HCT116 (cell line): ENCODE results near the gene PSMB7.

Source experiments
- CEBPB ChIP-seq: IDR thresholded peaks from 2 replicates; pipeline ENCODE4 v1.6.1; 2012; ENCODE audit warnings: low read depth
- EZH2 ChIP-seq: fragments of 200-600 bp; sonication (generic); IDR thresholded peaks from 2 replicates; pipeline ENCODE4 v1.6.1; 2017; ENCODE audit warnings: antibody characterized with exemption, mixed run types
- JUND ChIP-seq: IDR thresholded peaks from 2 replicates; pipeline ENCODE4 v1.6.1; 2012
- POLR2A ChIP-seq: IDR thresholded peaks from 2 replicates; pipeline ENCODE4 v1.7.0; 2011; ENCODE audit warnings: borderline replicate concordance; ENCODE audit not compliant: insufficient read depth, insufficient read length; ENCODE audit errors: extremely low read depth
- POLR2AphosphoS5 ChIP-seq: IDR thresholded peaks from 2 replicates; pipeline ENCODE4 v1.6.1; 2011; ENCODE audit warnings: mild to moderate bottlenecking, low read depth, low read length, moderate library complexity
- RAD21 ChIP-seq: IDR thresholded peaks from 2 replicates; pipeline ENCODE4 v1.6.1; 2012; ENCODE audit warnings: low read depth, mild to moderate bottlenecking
- TF ChIP-seq, protein P1 (sequence below): IDR thresholded peaks from 2 replicates; pipeline ENCODE4 v1.6.1; 2012
- TF ChIP-seq, protein P2 (sequence below), 3 experiments: fragments of 200-600 bp in 1 of 3; sonication (generic) in 1 of 3; IDR thresholded peaks in 2 of 3; conservative IDR thresholded peaks in 1 of 3; 2 replicates each; pipeline ENCODE4 v1.5.1; 2012 to 2017; ENCODE audit warnings: low read depth in 2 of 3, low read length in 2 of 3, antibody characterized with exemption in 1 of 3, borderline replicate concordance in 1 of 3, control low read depth in 1 of 3, mild to moderate bottlenecking in 1 of 3, mixed read lengths in 1 of 3, mixed run types in 1 of 3, moderate library complexity in 1 of 3; ENCODE audit not compliant: insufficient read depth in 1 of 3
- TF ChIP-seq, protein P3 (sequence below): IDR thresholded peaks from 2 replicates; pipeline ENCODE4 v1.6.1; 2012; ENCODE audit warnings: low read depth
- TF ChIP-seq, protein P4 (sequence below): IDR thresholded peaks from 2 replicates; pipeline ENCODE4 v1.6.1; 2012

DNA sequence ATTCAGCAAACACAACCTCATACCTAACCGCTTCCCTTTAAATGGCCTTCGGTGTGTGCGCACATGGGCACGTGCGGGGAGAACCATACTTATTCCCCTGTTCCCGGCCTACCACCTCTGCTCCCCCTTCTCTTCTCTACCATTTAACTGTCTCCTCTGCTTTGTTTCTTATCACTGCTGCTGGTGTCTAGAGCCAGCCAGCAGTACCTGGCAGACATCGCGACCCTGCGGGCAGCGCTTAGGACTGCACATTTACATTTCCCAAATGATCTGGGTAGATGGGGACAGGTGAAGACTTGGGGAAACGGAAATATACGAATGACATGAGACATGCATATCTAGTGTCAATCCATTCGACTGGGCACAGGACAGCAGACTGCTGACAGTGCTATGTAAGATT, 56.6 kb downstream of the PSMB7 start:
- TF ChIP-seq, protein P1, sequence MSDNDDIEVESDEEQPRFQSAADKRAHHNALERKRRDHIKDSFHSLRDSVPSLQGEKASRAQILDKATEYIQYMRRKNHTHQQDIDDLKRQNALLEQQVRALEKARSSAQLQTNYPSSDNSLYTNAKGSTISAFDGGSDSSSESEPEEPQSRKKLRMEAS, result no peak
- TF ChIP-seq CEBPB (no peak), POLR2AphosphoS5 (no peak), RAD21 (no peak), JUND (no peak), EZH2 (no peak), POLR2A (no peak)
- TF ChIP-seq, protein P2, sequence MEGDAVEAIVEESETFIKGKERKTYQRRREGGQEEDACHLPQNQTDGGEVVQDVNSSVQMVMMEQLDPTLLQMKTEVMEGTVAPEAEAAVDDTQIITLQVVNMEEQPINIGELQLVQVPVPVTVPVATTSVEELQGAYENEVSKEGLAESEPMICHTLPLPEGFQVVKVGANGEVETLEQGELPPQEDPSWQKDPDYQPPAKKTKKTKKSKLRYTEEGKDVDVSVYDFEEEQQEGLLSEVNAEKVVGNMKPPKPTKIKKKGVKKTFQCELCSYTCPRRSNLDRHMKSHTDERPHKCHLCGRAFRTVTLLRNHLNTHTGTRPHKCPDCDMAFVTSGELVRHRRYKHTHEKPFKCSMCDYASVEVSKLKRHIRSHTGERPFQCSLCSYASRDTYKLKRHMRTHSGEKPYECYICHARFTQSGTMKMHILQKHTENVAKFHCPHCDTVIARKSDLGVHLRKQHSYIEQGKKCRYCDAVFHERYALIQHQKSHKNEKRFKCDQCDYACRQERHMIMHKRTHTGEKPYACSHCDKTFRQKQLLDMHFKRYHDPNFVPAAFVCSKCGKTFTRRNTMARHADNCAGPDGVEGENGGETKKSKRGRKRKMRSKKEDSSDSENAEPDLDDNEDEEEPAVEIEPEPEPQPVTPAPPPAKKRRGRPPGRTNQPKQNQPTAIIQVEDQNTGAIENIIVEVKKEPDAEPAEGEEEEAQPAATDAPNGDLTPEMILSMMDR (IDR thresholded peaks at IDR 0.05 in 2 of 3, conservative IDR thresholded peaks at IDR 0.05 in 1 of 3; ENCODE audit: borderline replicate concordance in 1 of 3, insufficient read depth in 1 of 3, low read depth in 2 of 3, low read length in 2 of 3), result no peak
- TF ChIP-seq, protein P3, sequence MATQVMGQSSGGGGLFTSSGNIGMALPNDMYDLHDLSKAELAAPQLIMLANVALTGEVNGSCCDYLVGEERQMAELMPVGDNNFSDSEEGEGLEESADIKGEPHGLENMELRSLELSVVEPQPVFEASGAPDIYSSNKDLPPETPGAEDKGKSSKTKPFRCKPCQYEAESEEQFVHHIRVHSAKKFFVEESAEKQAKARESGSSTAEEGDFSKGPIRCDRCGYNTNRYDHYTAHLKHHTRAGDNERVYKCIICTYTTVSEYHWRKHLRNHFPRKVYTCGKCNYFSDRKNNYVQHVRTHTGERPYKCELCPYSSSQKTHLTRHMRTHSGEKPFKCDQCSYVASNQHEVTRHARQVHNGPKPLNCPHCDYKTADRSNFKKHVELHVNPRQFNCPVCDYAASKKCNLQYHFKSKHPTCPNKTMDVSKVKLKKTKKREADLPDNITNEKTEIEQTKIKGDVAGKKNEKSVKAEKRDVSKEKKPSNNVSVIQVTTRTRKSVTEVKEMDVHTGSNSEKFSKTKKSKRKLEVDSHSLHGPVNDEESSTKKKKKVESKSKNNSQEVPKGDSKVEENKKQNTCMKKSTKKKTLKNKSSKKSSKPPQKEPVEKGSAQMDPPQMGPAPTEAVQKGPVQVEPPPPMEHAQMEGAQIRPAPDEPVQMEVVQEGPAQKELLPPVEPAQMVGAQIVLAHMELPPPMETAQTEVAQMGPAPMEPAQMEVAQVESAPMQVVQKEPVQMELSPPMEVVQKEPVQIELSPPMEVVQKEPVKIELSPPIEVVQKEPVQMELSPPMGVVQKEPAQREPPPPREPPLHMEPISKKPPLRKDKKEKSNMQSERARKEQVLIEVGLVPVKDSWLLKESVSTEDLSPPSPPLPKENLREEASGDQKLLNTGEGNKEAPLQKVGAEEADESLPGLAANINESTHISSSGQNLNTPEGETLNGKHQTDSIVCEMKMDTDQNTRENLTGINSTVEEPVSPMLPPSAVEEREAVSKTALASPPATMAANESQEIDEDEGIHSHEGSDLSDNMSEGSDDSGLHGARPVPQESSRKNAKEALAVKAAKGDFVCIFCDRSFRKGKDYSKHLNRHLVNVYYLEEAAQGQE, result no peak
- TF ChIP-seq, protein P4, sequence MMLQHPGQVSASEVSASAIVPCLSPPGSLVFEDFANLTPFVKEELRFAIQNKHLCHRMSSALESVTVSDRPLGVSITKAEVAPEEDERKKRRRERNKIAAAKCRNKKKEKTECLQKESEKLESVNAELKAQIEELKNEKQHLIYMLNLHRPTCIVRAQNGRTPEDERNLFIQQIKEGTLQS, result no peak
